GM18907 (cell line): ENCODE data around the gene SEZ6L.

Source experiments
- ATAC-seq: cut with Tn5 transposase; IDR thresholded peaks from one replicate; pipeline ENCODE4 v1.9.1; 2021; ENCODE audit warnings: mild to moderate bottlenecking, moderate library complexity; ENCODE audit not compliant: unreplicated experiment

SEZ6L gene

GRCh38 chr22:26327306-26327705 lies 158.0 kb downstream of the SEZ6L start:
- ATAC-seq = no peak

- no peak for ATAC-seq
These were observed 159.0 kb downstream of the SEZ6L start for GRCh38 chr22:26328221-26328620.

DNA sequence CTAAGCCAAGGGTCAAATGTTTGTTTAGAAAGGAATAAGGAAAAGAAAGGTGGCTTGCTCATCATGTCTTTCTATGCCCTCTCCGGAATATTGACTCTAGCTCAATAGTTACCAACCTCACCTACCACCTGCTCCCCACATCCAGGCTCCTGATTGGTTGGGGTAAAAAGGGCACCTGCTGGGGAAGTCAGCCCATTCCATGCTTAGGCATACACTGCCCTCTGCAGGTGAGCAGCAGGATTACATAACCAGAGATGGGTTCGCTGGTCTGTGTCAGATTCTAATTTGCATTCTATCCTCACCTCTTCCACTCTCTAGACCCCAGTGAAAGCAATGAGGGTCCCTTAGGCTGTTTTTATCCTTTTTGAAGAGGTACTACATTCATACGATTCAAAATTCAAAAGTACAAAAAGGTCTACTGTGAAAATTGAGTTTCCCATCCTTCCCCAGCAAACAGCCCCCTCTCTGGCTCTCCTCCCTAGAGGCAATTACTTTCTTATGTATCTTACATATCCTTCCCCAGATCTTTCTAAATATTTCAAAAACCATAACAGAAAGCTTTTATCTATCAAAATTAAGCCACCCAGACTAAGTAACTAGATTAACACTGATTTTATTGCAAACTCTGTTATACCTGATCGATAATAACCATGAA lies 161.8 kb downstream of the SEZ6L start:
- no peak for ATAC-seq

- no peak for ATAC-seq
These were observed 164.0 kb downstream of the SEZ6L start for GRCh38 chr22:26333088-26333800.

DNA sequence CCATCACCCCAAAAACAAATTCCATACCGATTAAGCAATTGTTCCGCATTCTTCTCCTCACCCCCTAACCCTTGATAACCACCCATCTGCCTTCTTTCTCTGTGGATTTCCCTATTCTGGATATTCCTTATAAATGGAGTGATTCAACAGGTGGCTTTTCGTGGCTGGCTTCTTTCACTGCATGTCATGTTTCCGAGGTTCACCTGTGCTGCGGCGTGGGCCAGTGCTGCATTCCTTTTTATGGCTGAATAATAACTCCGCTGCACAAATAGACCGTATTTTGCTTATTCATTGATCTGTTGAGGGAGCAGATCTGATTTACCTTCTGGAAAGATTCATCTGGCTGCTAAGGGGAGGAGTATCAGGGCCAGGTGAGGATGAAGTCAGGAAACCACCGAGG lies 165.0 kb downstream of the SEZ6L start:
- no peak for ATAC-seq

GRCh38 chr22:26336773-26337172 lies 167.5 kb downstream of the SEZ6L start:
- ATAC-seq = no peak

DNA sequence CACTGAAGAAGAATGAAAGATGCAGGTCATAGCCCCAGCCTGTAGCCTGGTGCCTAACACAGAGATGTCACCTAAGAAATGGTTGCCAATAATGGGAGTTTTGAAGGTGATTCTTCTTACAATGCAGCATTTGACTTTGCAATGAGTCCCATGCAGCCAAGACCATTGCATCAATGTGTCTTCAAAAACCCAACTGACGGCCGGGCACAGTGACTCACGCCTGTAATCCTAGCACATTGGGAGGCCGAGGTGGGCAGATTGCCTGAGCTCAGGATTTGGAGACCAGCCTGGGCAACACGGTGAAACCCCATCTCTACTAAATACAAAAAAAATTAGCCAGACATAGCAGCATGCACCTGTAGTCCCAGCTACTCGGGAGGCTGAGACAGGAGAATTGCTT lies 170.5 kb downstream of the SEZ6L start:
- ATAC-seq = no peak

DNA sequence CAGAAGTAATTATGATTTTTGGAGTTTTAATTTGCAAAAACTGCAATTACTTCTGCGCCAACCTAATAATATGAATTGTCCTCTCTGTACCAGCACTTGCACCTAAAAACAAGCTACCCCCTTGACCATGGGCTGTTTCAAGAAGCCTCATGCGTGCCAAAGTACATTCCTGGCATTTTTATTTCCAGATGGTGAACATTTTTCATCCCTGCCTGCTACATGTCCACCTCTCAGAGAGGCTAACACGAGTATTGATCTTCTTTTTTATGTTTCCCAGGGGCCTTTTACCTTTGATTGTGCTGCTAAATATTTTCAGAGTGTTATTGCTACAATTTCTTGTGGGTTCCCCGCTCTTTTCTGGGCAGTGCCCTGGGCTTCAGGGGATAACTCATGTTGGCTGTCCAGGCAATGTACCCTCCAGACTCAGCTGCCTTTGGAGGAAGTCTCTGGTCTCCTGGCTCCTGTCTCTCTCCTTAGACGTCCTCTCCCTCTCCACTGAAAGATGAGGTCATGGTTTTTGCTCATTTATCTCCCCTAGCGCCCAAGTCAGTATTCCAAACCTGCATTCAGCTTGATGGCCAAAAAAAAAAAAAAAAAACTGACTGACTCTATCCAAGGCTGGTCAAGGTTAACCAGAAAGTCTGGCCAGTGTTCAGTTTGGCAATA lies 173.6 kb downstream of the SEZ6L start:
- ATAC-seq = no peak

GRCh38 chr22:26345496-26345895 lies 176.2 kb downstream of the SEZ6L start:
- no peak for ATAC-seq

DNA sequence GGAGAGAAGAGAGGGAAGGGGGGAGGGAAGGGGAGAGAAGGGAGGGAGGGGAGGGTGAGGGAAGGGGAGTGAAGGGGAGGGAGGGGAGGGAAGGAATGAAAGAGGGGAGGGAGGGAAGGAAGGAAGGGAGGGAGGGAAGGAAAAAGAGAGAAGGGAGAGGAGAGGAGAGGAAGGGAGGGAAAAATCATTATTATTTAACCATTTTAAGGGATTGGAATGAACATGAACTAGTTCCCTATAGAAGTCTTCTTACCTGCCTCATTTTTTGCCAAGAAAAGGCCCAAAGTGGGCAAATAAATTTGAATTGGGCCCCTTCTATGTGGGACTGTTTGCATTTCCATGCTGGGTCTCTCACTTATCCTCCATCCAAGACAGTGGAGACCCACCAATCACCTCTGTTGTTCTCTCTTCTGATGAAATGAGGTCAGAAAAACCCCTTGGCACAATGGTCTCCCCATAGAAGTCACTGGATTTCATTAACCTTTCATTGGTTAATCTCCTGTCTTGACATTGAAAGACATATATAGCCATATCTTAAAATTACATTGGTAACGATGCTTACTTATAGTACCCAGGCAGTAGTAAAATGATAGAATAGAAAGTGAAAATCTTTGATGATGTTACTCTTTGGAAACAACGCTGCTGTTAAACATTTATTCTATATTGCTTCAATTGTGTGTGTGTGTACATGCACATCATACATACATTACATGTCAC lies 179.7 kb downstream of the SEZ6L start:
- no peak for ATAC-seq

- no peak for ATAC-seq
These were observed 185.4 kb downstream of the SEZ6L start for GRCh38 chr22:26354707-26355106.

DNA sequence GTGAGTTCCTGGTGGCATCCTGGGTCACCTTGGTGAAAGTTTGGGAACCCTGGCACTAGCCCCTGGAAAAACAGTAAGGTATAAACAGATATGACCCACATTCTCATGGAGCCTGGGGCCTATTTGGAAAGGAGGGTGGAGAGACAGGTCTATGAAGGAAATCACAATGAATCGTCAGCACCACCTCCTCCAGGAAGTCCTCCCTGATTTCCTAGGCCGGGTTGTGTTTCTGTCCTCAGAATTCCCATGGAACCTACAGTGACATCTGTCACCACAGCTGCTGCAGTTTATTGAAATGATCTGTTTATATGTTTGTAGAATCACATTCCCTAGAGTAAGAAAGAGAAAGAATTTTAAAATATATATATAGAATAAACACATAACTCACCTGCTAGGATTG lies 188.0 kb downstream of the SEZ6L start:
- no peak for ATAC-seq

DNA sequence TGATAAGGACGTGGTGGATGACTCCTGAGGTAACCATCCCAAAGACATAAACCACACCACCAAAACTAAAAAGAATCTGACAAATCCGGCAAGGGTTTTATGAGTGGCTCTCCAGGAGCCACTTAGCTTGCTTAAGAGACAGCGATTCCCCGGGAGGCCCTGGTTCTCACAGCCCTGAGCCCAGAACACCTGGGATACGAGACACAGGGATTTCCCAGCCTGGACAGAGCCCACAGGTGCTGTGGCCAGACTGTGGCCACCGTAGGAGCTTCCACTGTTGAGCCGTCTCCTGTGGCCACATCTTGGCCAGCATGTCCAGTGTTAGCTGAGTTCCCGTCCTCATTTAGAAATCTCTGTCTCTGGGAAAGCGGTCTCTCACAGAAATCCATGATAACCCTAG lies 188.6 kb downstream of the SEZ6L start:
- ATAC-seq = no peak

- ATAC-seq = no peak
These were observed 189.9 kb downstream of the SEZ6L start for GRCh38 chr22:26359156-26359555.

- no peak for ATAC-seq
These were observed 191.1 kb downstream of the SEZ6L start for GRCh38 chr22:26360169-26360885.

GRCh38 chr22:26362471-26362870 lies 193.2 kb downstream of the SEZ6L start:
- ATAC-seq = no peak

DNA sequence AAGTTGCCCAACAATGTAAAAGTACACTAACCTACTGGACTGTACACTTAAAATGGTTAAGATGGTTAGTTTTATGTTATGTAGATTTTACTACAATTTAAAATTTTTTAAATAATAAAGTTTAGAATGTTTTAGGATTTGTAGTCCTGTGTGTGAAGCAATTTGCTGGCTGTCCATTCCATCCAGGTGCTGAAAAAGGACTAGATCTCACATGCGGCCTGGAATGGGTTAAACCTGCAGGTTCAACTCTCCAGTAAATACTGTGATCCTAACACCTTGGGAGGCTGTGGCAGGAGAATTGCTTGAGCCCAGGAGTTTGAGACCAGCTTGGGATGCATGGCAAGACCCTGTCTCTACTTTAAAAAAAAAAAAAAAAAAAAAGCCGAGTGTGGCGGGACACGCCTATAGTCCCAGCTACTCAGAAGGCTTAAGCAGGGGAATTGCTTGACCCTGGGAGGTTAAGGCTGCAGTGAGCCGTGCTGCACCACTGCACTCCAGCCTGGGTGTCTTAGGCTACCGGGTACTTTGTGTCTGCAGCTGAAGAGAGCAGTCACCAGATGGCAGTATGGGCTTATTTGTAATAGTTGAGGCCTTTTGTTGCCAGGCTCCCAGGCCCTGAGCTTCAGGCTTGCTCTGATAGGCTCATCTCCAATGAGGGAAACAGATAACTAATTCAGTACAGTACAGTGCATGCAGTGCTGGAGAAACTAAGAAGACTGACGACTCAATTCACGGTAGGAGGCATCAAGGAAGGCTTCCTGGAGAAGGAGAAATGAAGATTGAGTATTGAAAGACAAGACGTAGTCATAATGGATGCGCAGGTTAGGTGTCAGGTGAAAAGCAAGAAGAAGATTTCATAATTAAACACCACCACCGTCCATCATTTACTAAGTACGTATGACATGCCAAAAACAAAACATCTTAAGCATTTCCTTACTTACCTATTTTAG lies 195.1 kb downstream of the SEZ6L start:
- ATAC-seq = peak; percentile 68

GRCh38 chr22:26367402-26368245 lies 198.4 kb downstream of the SEZ6L start:
- no peak for ATAC-seq

- no peak for ATAC-seq
These were observed 203.6 kb downstream of the SEZ6L start for GRCh38 chr22:26372890-26373289.
